Right renal cortex interstitium (tissue), 3 donors: ENCODE results near the gene SNCG. TPM values are rescaled to one million over a fixed set of nuclear protein-coding genes. Genes with fewer than 3 reads are reported as not detected.
"Not testable (repeated sequence)": the region's sequence is repeated elsewhere in the genome, so short reads cannot be mapped to it uniquely, and the experiment has no call there.

Experiments used
- DNase-seq, 3 donors: peaks; one replicate each; pipeline ENCODE4 v3.0.0-alpha.2; 2013; ENCODE audit warnings: low read depth in 3 of 3, low spot score in 2 of 3
- polyA plus RNA-seq, 3 donors: library from polyadenylated mRNA; unstranded; fragments of 120-200 nt; gene quantifications; one replicate each; pipeline ENCODE4 v1.2.1, GENCODE V29; 2013; ENCODE audit not compliant: insufficient read length in 3 of 3

Gene SNCG
- polyA plus RNA-seq, result 10 to 100 TPM in 2 of 3 donors, 1 to 10 TPM in 1; 8.3 to 23.4 (median 13.1) TPM

- no peak for DNase-seq
These were observed at the start of gene SNCG for GRCh38 chr10:86958116-86958900. Gene SNCG, plus strand, starts transcription at chr10:86958599. Its CDS starts 99 bp downstream, at chr10:86958698.

- DNase-seq, result no peak
These were observed 43.7 kb upstream of the SNCG start for GRCh38 chr10:86914734-86915133.

GRCh38 chr10:86918022-86918471 lies 40.4 kb upstream of the SNCG start:
- no peak for DNase-seq

GRCh38 chr10:86922553-86922961 lies 35.8 kb upstream of the SNCG start:
- no peak for DNase-seq

GRCh38 chr10:86929468-86930380 lies 28.7 kb upstream of the SNCG start:
- no peak for DNase-seq

GRCh38 chr10:86931872-86932271 lies 26.5 kb upstream of the SNCG start:
- no peak for DNase-seq

- DNase-seq, result no peak
These were observed 25.7 kb upstream of the SNCG start for GRCh38 chr10:86932674-86933073.

- DNase-seq, result not testable (repeated sequence)
These were observed 24.2 kb upstream of the SNCG start for GRCh38 chr10:86934162-86934711.

GRCh38 chr10:86936661-86937501 lies 21.5 kb upstream of the SNCG start:
- DNase-seq, result no peak

- DNase-seq, result no peak
These were observed 20.8 kb upstream of the SNCG start for GRCh38 chr10:86937502-86938154.

- DNase-seq, result no peak
These were observed 20.1 kb upstream of the SNCG start for GRCh38 chr10:86938260-86938659.

GRCh38 chr10:86940076-86940475 lies 18.3 kb upstream of the SNCG start:
- not testable (repeated sequence) for DNase-seq

- no peak for DNase-seq
These were observed 17.7 kb upstream of the SNCG start for GRCh38 chr10:86940677-86941076.

GRCh38 chr10:86941426-86941825 lies 17.0 kb upstream of the SNCG start:
- no peak for DNase-seq

GRCh38 chr10:86941991-86942421 lies 16.4 kb upstream of the SNCG start:
- DNase-seq, result no peak

- no peak for DNase-seq
These were observed 15.7 kb upstream of the SNCG start for GRCh38 chr10:86942441-86943315.

- DNase-seq, result no peak
These were observed 14.9 kb upstream of the SNCG start for GRCh38 chr10:86943316-86944030.

GRCh38 chr10:86944031-86944419 lies 14.4 kb upstream of the SNCG start:
- DNase-seq, result no peak
